GM12874 (cell line): ENCODE results near the gene BRICD5.

Experiments
- TF ChIP-seq, protein P1 (sequence below): IDR thresholded peaks from 2 replicates; pipeline ENCODE4 v1.5.1; 2011; ENCODE audit warnings: low read depth, mild to moderate bottlenecking, control low read depth, low read length, moderate library complexity; ENCODE audit not compliant: insufficient read depth

The BRICD5 gene

DNA sequence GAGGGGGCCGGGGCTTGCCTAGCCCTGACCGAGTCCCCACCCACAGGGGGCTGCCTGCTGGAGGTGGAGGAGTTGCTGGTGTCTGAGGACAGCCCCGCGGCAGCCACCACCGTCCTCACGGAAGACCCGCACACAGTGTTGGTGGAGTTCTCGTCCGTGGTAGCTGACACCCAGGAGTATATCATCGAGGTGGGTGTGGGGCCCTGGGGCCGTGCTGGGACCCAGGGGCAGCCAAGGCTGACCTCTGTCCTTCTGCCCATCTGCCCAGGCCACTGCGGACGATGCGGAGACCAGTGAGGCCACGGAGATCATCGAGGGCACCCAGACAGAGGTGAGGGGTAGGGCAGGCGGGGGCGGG, 24.1 kb upstream of the BRICD5 start:
- TF ChIP-seq, protein P1, sequence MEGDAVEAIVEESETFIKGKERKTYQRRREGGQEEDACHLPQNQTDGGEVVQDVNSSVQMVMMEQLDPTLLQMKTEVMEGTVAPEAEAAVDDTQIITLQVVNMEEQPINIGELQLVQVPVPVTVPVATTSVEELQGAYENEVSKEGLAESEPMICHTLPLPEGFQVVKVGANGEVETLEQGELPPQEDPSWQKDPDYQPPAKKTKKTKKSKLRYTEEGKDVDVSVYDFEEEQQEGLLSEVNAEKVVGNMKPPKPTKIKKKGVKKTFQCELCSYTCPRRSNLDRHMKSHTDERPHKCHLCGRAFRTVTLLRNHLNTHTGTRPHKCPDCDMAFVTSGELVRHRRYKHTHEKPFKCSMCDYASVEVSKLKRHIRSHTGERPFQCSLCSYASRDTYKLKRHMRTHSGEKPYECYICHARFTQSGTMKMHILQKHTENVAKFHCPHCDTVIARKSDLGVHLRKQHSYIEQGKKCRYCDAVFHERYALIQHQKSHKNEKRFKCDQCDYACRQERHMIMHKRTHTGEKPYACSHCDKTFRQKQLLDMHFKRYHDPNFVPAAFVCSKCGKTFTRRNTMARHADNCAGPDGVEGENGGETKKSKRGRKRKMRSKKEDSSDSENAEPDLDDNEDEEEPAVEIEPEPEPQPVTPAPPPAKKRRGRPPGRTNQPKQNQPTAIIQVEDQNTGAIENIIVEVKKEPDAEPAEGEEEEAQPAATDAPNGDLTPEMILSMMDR: no peak

GRCh38 chr16:2233872-2234812, 23.5 kb upstream of the BRICD5 start:
- TF ChIP-seq, protein P1: no peak

GRCh38 chr16:2233046-2233775, 22.5 kb upstream of the BRICD5 start:
- TF ChIP-seq, protein P1: no peak

DNA sequence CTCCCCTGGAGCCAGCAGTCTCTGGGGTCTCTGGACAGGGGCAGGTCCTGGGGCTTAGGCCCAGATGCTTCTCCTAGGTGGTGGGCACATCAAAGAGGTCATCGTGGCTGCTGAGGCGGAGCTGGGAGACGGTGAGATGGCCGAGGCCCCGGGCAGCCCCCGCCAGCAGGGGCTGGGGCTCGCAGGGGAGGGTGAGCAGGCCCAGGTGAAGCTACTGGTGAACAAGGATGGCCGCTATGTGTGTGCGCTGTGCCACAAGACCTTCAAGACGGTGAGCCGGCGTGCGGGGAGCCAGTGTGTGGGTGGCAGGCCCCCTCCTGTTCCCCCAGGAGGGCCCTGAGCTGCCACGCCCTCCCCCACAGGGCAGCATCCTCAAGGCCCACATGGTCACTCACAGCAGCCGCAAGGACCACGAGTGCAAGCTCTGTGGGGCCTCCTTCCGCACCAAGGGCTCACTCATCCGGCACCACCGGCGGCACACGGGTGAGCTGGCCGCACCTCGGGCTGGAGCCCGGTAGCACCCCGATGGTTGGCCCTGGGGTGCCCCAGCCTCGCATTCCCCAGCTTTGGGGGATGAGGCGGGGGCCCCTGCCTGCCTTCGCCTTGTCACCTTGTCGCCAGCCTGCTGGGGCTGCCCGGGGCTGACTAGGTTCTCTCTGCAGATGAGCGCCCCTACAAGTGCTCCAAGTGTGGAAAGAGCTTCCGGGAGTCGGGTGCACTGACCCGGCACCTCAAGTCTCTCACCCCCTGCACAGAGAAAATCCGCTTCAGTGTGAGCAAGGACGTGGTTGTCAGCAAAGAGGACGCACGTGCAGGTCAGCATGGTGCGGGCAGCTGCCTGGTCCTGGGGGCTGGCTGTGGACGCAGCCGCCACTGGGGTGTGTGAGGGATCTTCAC, 21.7 kb upstream of the BRICD5 start:
- TF ChIP-seq, protein P1: no peak

GRCh38 chr16:2231016-2231931, 20.6 kb upstream of the BRICD5 start:
- TF ChIP-seq, protein P1: no peak

- TF ChIP-seq, protein P1: no peak
Observed at GRCh38 chr16:2230376-2230775, 19.7 kb upstream of the BRICD5 start.
